ENCODE results near the gene FOXJ1. TPM values are rescaled to one million over a fixed set of nuclear protein-coding genes. Genes with fewer than 3 reads are reported as not detected.

The FOXJ1 gene
- total RNA-seq, 1 donor from 2014 or later: 4.5 TPM

GRCh38 chr17:76164331-76164730, 23.3 kb upstream of the FOXJ1 start:
- no peaks in the 10 kb centered on the region for H3K9me3 Mint-ChIP-seq
- TF ChIP-seq CTCF (conservative IDR thresholded peaks at IDR 0.05): no peak

GRCh38 chr17:76163919-76164318, 22.9 kb upstream of the FOXJ1 start:
- Mint-ChIP-seq H3K27ac (ENCODE audit: unreplicated experiment) (no peak overlapping the region), H3K4me1 (peaks cover 30% of the 10 kb centered on the region), H3K9me3 (no peaks in the 10 kb centered on the region), H3K36me3 (ENCODE audit: low read depth) (peaks cover 4% of the 10 kb centered on the region), H3K4me3 (no peak overlapping the region), H3K27me3 (ENCODE audit: low read depth) (no peaks in the 10 kb centered on the region)
- no peak for DNase-seq (ENCODE audit: low read depth, low spot score)
- TF ChIP-seq CTCF (conservative IDR thresholded peaks at IDR 0.05): no peak

More at GRCh38 chr17:76164331-76164730, 23.3 kb upstream of the FOXJ1 start:
- Mint-ChIP-seq H3K27ac (ENCODE audit: unreplicated experiment) (peak overlapping the region; percentile 45), H3K4me3 (no peak overlapping the region), H3K27me3 (ENCODE audit: low read depth) (no peaks in the 10 kb centered on the region), H3K4me1 (peaks cover 30% of the 10 kb centered on the region), H3K36me3 (ENCODE audit: low read depth) (peaks cover 4% of the 10 kb centered on the region)
- no peak for DNase-seq (ENCODE audit: low read depth, low spot score)

GRCh38 chr17:76161619-76162266, 20.7 kb upstream of the FOXJ1 start:
- Mint-ChIP-seq H3K9me3 (no peaks in the 10 kb centered on the region), H3K4me1 (peaks cover 17% of the 10 kb centered on the region), H3K27me3 (ENCODE audit: low read depth) (no peaks in the 10 kb centered on the region), H3K4me3 (no peak overlapping the region), H3K36me3 (ENCODE audit: low read depth) (peaks cover 4% of the 10 kb centered on the region), H3K27ac (ENCODE audit: unreplicated experiment) (peak overlapping the region; percentile 50)
- TF ChIP-seq CTCF (conservative IDR thresholded peaks at IDR 0.05): no peak
- DNase-seq (ENCODE audit: low read depth, low spot score): no peak

GRCh38 chr17:76160896-76161528, 20.0 kb upstream of the FOXJ1 start:
- Mint-ChIP-seq H3K27ac (ENCODE audit: unreplicated experiment) (peak overlapping the region; percentile 50), H3K9me3 (no peaks in the 10 kb centered on the region), H3K36me3 (ENCODE audit: low read depth) (peaks cover 4% of the 10 kb centered on the region), H3K27me3 (ENCODE audit: low read depth) (no peaks in the 10 kb centered on the region), H3K4me1 (peaks cover 11% of the 10 kb centered on the region), H3K4me3 (no peak overlapping the region)
- no peak for DNase-seq (ENCODE audit: low read depth, low spot score)
- no peak for TF ChIP-seq CTCF (conservative IDR thresholded peaks at IDR 0.05)

- Mint-ChIP-seq H3K4me1 (peaks cover 3% of the 10 kb centered on the region), H3K9me3 (no peaks in the 10 kb centered on the region), H3K27me3 (ENCODE audit: low read depth) (no peaks in the 10 kb centered on the region), H3K36me3 (ENCODE audit: low read depth) (peaks cover 4% of the 10 kb centered on the region), H3K27ac (ENCODE audit: unreplicated experiment) (peak overlapping the region; percentile 60), H3K4me3 (no peak overlapping the region)
- no peak for TF ChIP-seq CTCF (conservative IDR thresholded peaks at IDR 0.05)
- no peak for DNase-seq (ENCODE audit: low read depth, low spot score)
Observed at GRCh38 chr17:76159157-76159556, 18.1 kb upstream of the FOXJ1 start.
